IMR-90 (cell line): ENCODE measurements around the gene IER5L. TPM values are rescaled to one million over a fixed set of nuclear protein-coding genes. Genes with fewer than 3 reads are reported as not detected.
"Not testable (repeated sequence)": the region's sequence is repeated elsewhere in the genome, so short reads cannot be mapped to it uniquely, and the experiment has no call there.

ENCODE experiments used
- ATAC-seq: fragments of 200-7000 bp; cut with Tn5 transposase; 2 replicates; pipeline ENCODE4 v1.9.1; 2020; ENCODE audit warnings: low read depth, mild to moderate bottlenecking, moderate library complexity
- BruUV-seq: library from RNA; stranded (reverse); fragments of 400-500 nt; replicated peaks from 2 replicates; lab custom pipeline; 2021; lab: Mats Ljungman, UMichigan
- CTCF ChIA-PET: fragments of 300-600 bp; formaldehyde crosslinking; extraction: SDS; loops from one replicate; lab custom pipeline; 2021; ENCODE audit warnings: antibody characterized with exemption; lab: Yijun Ruan, JAX
- POLR2A ChIA-PET: fragments of 300-600 bp; sonication (Branson Sonifier 250); formaldehyde crosslinking; loops from one replicate; lab custom pipeline; 2022; ENCODE audit warnings: antibody characterized with exemption; ENCODE audit not compliant: unreplicated experiment; lab: Charles Lee
- DNase-seq: peaks from one replicate; pipeline ENCODE4 v3.0.0; 2013
- H2AFZ ChIP-seq: replicated peaks from 2 replicates; pipeline ENCODE3; 2013; ENCODE audit warnings: low read length, mild to moderate bottlenecking; ENCODE audit not compliant: poor library complexity
- H2AK5ac ChIP-seq: 2 replicates; pipeline ENCODE4 v1.6.1; 2013; ENCODE audit warnings: low read depth, low read length, inconsistent platforms
- H2AK9ac ChIP-seq: replicated peaks from 2 replicates; pipeline ENCODE3; 2013; ENCODE audit warnings: mild to moderate bottlenecking, low read depth, low read length, moderate library complexity; ENCODE audit not compliant: poor library complexity
- H2BK120ac ChIP-seq: 2 replicates; pipeline ENCODE4 v1.6.1; 2013; ENCODE audit warnings: low read depth, low read length, inconsistent platforms
- H2BK15ac ChIP-seq: 3 replicates; pipeline ENCODE4 v1.6.1; 2013; ENCODE audit warnings: low read depth, low read length, inconsistent platforms
- H2BK20ac ChIP-seq: 2 replicates; pipeline ENCODE4 v1.6.1; 2013; ENCODE audit warnings: low read depth, mild to moderate bottlenecking, inconsistent platforms, low read length, moderate library complexity
- H2BK5ac ChIP-seq: 2 replicates; pipeline ENCODE4 v1.6.1; 2013; ENCODE audit warnings: mild to moderate bottlenecking, low read depth, low read length, inconsistent platforms; ENCODE audit not compliant: poor library complexity, severe bottlenecking
- H3K14ac ChIP-seq: replicated peaks from 2 replicates; pipeline ENCODE4 v1.6.1; 2013; ENCODE audit warnings: low read depth, low read length, inconsistent platforms
- H3K18ac ChIP-seq: 2 replicates; pipeline ENCODE4 v1.6.1; 2013; ENCODE audit warnings: low read depth, low read length, control low read depth
- H3K23ac ChIP-seq: 2 replicates; pipeline ENCODE4 v1.6.1; 2013; ENCODE audit warnings: low read depth, low read length, inconsistent platforms
- H3K27ac ChIP-seq: 2 replicates; pipeline ENCODE4 v1.5.1; 2013; ENCODE audit warnings: mild to moderate bottlenecking, control low read depth, low read length; ENCODE audit not compliant: insufficient read depth
- H3K27me3 ChIP-seq: 2 replicates; pipeline ENCODE4 v1.6.1; 2013; ENCODE audit warnings: low read length; ENCODE audit not compliant: control insufficient read depth, insufficient read depth
- H3K36me3 ChIP-seq: 2 replicates; pipeline ENCODE4 v1.6.1; 2013; ENCODE audit warnings: low read length, mixed read lengths; ENCODE audit not compliant: control insufficient read depth, insufficient read depth
- H3K4ac ChIP-seq: 2 replicates; pipeline ENCODE4 v1.6.1; 2013; ENCODE audit warnings: low read depth, low read length, inconsistent platforms
- H3K4me1 ChIP-seq: 2 replicates; pipeline ENCODE4 v1.6.1; 2013; ENCODE audit warnings: low read length, mixed read lengths; ENCODE audit not compliant: control insufficient read depth, insufficient read depth
- H3K4me2 ChIP-seq: 2 replicates; pipeline ENCODE4 v1.6.1; 2013; ENCODE audit warnings: low read depth, mild to moderate bottlenecking, control low read depth, low read length, moderate library complexity
- H3K4me3 ChIP-seq: 2 replicates; pipeline ENCODE4 v1.5.1; 2013; ENCODE audit warnings: low read depth, mild to moderate bottlenecking, control low read depth, low read length, moderate library complexity; ENCODE audit not compliant: insufficient read depth
- H3K56ac ChIP-seq: 2 replicates; pipeline ENCODE4 v1.6.1; 2013; ENCODE audit warnings: low read length, inconsistent platforms; ENCODE audit not compliant: insufficient read depth; ENCODE audit errors: extremely low read depth
- H3K79me1 ChIP-seq, 2 experiments: 2 replicates each; pipeline ENCODE4 v1.6.1; 2013; ENCODE audit warnings: low read length in 2 of 2, inconsistent platforms in 1 of 2, low read depth in 1 of 2
- H3K9ac ChIP-seq: 2 replicates; pipeline ENCODE4 v1.6.1; 2013; ENCODE audit warnings: low read depth, low read length, control low read depth
- H3K9me1 ChIP-seq: 2 replicates; pipeline ENCODE4 v1.6.1; 2013; ENCODE audit warnings: low read length, inconsistent platforms; ENCODE audit not compliant: insufficient read depth
- H3K9me3 ChIP-seq: 2 replicates; pipeline ENCODE4 v1.6.1; 2013; ENCODE audit warnings: low read length; ENCODE audit not compliant: control insufficient read depth, insufficient read depth
- H4K20me1 ChIP-seq: 2 replicates; pipeline ENCODE4 v1.6.1; 2013; ENCODE audit warnings: low read length, inconsistent platforms; ENCODE audit not compliant: insufficient read depth
- H4K5ac ChIP-seq: 2 replicates; pipeline ENCODE4 v1.6.1; 2013; ENCODE audit warnings: mild to moderate bottlenecking, low read depth, low read length, control low read depth
- H4K8ac ChIP-seq, 2 experiments: 2 replicates each; pipeline ENCODE4 v1.6.1; 2013; ENCODE audit warnings: low read depth in 2 of 2, low read length in 2 of 2, control low read depth in 1 of 2, inconsistent platforms in 1 of 2
- H4K91ac ChIP-seq: 2 replicates; pipeline ENCODE4 v1.6.1; 2013; ENCODE audit warnings: low read depth, low read length, inconsistent platforms; ENCODE audit not compliant: insufficient read depth
- BHLHE40 ChIP-seq: fragments of 150-350 bp; IDR thresholded peaks from 2 replicates; pipeline ENCODE4 v1.6.1; 2016; ENCODE audit warnings: mild to moderate bottlenecking, low read depth, low read length
- FOS ChIP-seq: fragments of 150-350 bp; IDR thresholded peaks from 2 replicates; pipeline ENCODE4 v1.6.1; 2016; ENCODE audit warnings: low read depth, low read length
- POLR2A ChIP-seq: IDR thresholded peaks from 2 replicates; pipeline ENCODE4 v1.6.1; 2012; ENCODE audit warnings: mild to moderate bottlenecking, low read depth, low read length
- RCOR1 ChIP-seq: IDR thresholded peaks from 2 replicates; pipeline ENCODE4 v1.6.1; 2012; ENCODE audit warnings: mild to moderate bottlenecking, low read length, improper control_type of control experiment; ENCODE audit not compliant: insufficient replicate concordance
- SMC3 ChIP-seq: fragments of 150-350 bp; IDR thresholded peaks from 2 replicates; pipeline ENCODE4 v1.6.1; 2016; ENCODE audit warnings: low read depth, mild to moderate bottlenecking, antibody characterized with exemption, low read length, moderate library complexity
- WGBS, 2 experiments: methylation state at CpG; one replicate each; pipeline versions ENCODE4 v1.1.5 to v1.1.7; 2013; ENCODE audit warnings: missing lambda C conversion rate in 2 of 2; ENCODE audit not compliant: insufficient read length in 1 of 2; ENCODE audit errors: extremely low coverage in 2 of 2; 5-methylcytosine and 5-hydroxymethylcytosine counted together
- dilution Hi-C: fragments of 300-500 bp; cut with HindIII; formaldehyde crosslinking; loops from one replicate; pipeline ENCODE4 v1.14.3; 2018; ENCODE audit warnings: low sequenced_read_pairs; ENCODE audit not compliant: unreplicated experiment
- in situ Hi-C: fragments of 300-500 bp; cut with MboI; formaldehyde crosslinking; loops from 3 replicates; pipeline ENCODE4 v1.14.3; 2019; ENCODE audit warnings: low sequenced_read_pairs, inconsistent platforms, mixed read lengths
- intact Hi-C: fragments of 100-400 bp; cut with micrococcal nuclease; formaldehyde crosslinking; loops from 2 replicates; pipeline ENCODE4 v1.10.0; 2022
- polyA plus RNA-seq, 3 experiments: library from polyadenylated mRNA; depleted of rRNA; stranded (reverse); fragments of >200 nt; gene quantifications; 2 replicates each; pipeline ENCODE4 v1.2.3, GENCODE V29; 2012; ENCODE audit warnings: low replicate concordance in 1 of 3
- total RNA-seq: library from RNA; depleted of rRNA; stranded (reverse); fragments of >200 nt; gene quantifications from 2 replicates; pipeline ENCODE4 v1.2.3, GENCODE V29; 2012

IER5L gene
- total and polyA plus RNA-seq, 2 of the 4 experiments (the other 2 are of a cell fraction) = 12.5 to 13.4 TPM

- TF ChIP-seq RCOR1 (no peak), SMC3 (peak; percentile 93), FOS (no peak), POLR2A (0 out of 2 replicates have a peak, but pooled peaks have one; percentile 38)
These were observed 46.5 kb downstream of the IER5L start (continued) for GRCh38 chr9:129131300-129132145.

- H4K5ac ChIP-seq = no peak overlapping the region
- no peak overlapping the region for H3K9ac ChIP-seq
- H4K8ac ChIP-seq = no peak overlapping the region
- CTCF ChIA-PET = interaction anchor here (1.2 to 1.3 kb wide), 2 partner anchors 9 to 12 kb away, joined by 4 to 7 read pairs; no protein-coding TSS in a partner anchor
- no peak overlapping the region for H3K4ac ChIP-seq
- no peak overlapping the region for H2AFZ ChIP-seq
- dilution Hi-C loops (no loop called here), in situ Hi-C loops (loop anchor here (5.0 kb wide), 2 partner anchors 487 to 652 kb away; no protein-coding TSS in a partner anchor), intact Hi-C loops (loop anchor here (1.0 kb wide), 1 partner anchor 481 kb away; no protein-coding TSS in a partner anchor)
- no peak overlapping the region for H2AK9ac ChIP-seq
- TF ChIP-seq BHLHE40 = no peak
- DNase-seq = no peak
- no peak overlapping the region for H3K56ac ChIP-seq
- no peak overlapping the region for H3K14ac ChIP-seq
- no peak overlapping the region for H3K4me3 ChIP-seq
- no TSS peak for BruUV-seq
- H3K23ac ChIP-seq = no peak overlapping the region
- H3K36me3 ChIP-seq = peaks cover 29% of the 10 kb centered on the region
- no peaks in the 10 kb centered on the region for H3K4me1 ChIP-seq
- H4K20me1 ChIP-seq = no peaks in the 10 kb centered on the region
- no peak for ATAC-seq
- H3K9me1 ChIP-seq = peaks cover 4% of the 10 kb centered on the region; the same call in 1 of the 2 replicates
- no peaks in the 10 kb centered on the region for H3K27me3 ChIP-seq
- H2BK120ac ChIP-seq = no peak overlapping the region
- H2BK15ac ChIP-seq = no peak overlapping the region
- peaks cover 9 to 44% of the 10 kb centered on the region in 2 experiments; a peak in 2 of 4 replicates for H3K79me1 ChIP-seq
- no peak overlapping the region for H2BK20ac ChIP-seq
- no peak overlapping the region for H3K18ac ChIP-seq
- no peak overlapping the region for H2BK5ac ChIP-seq
- no peak overlapping the region for H4K91ac ChIP-seq
- H3K27ac ChIP-seq = no peak overlapping the region
- POLR2A ChIA-PET = interaction anchor here (0.5 kb wide), 1 partner anchor 366 kb away, joined by 21 read pairs; no protein-coding TSS in a partner anchor
- H3K4me2 ChIP-seq = no peak overlapping the region
- no peak overlapping the region for H2AK5ac ChIP-seq
- no peaks in the 10 kb centered on the region for H3K9me3 ChIP-seq
- WGBS, 2 experiments = no CpG with 5 or more reads among the region's 3 CpGs
These were observed 47.3 kb downstream of the IER5L start for GRCh38 chr9:129130791-129131190.

GRCh38 chr9:129130271-129130670, 47.8 kb downstream of the IER5L start:
- H3K4ac ChIP-seq, H3K56ac ChIP-seq, BruUV-seq, H2BK15ac ChIP-seq, H3K4me3 ChIP-seq, H2AK9ac ChIP-seq, H3K9me1 ChIP-seq, DNase-seq, H3K18ac ChIP-seq, H3K14ac ChIP-seq, H2AFZ ChIP-seq, H3K27me3 ChIP-seq, H4K5ac ChIP-seq, dilution Hi-C loops, H3K9me3 ChIP-seq, H3K4me2 ChIP-seq, H2BK20ac ChIP-seq, ATAC-seq, H3K23ac ChIP-seq, H4K91ac ChIP-seq, H2AK5ac ChIP-seq, H3K27ac ChIP-seq, H3K4me1 ChIP-seq, H2BK5ac ChIP-seq, H3K9ac ChIP-seq, H4K20me1 ChIP-seq, intact Hi-C loops, H2BK120ac ChIP-seq, H4K8ac ChIP-seq: not testable (repeated sequence)
- ChIA-PET CTCF (interaction anchor here (1.2 kb wide), 1 partner anchor 12 kb away, joined by 4 read pairs; no protein-coding TSS in a partner anchor), POLR2A (interaction anchor here (0.5 kb wide), 1 partner anchor 366 kb away, joined by 21 read pairs; no protein-coding TSS in a partner anchor)
- in situ Hi-C loops = loop anchor here (5.0 kb wide), 2 partner anchors 487 to 652 kb away; no protein-coding TSS in a partner anchor
- peaks cover 26% of the 10 kb centered on the region for H3K36me3 ChIP-seq
- peaks cover 9 to 50% of the 10 kb centered on the region in 2 experiments; a peak in 2 of 4 replicates for H3K79me1 ChIP-seq
- WGBS, 2 experiments = 100% methylated on average over 3 of the region's 7 CpGs; no CpG with 5 or more reads in 1 of the 2 experiments
